GM12892 (cell line): ENCODE measurements around the gene LAMB1.

Experiments used
- POLR2A ChIP-seq: IDR thresholded peaks from 2 replicates; pipeline ENCODE4 v1.6.1; 2011; ENCODE audit warnings: low read depth, low read length, control low read depth
- POLR2AphosphoS5 ChIP-seq: IDR thresholded peaks from 2 replicates; pipeline ENCODE4 v1.6.1; 2011; ENCODE audit warnings: low read depth, low read length, control low read depth
- TAF1 ChIP-seq: IDR thresholded peaks from 2 replicates; pipeline ENCODE4 v1.6.1; 2011; ENCODE audit warnings: low read depth, mild to moderate bottlenecking, control low read depth, low read length, borderline replicate concordance

DNA sequence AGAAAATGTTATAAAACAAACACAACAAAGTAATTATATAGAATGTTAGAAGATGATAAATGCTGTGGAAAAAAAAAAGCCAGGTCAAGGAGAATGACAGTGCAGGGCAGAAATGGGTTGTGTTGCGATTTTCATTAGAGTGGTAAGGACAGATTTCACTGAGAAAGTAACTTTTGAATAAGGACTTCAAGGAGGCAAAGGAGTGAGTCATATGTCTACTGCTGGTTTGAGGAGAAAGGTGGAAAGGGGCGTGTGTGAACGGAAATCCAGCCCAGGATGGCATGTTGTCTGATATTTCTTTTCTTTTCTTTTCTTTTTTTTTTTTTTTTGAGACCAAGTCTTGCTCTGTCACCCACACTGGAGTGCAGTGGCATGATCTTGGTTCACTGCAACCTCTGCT lies 124.3 kb downstream of the LAMB1 start:
- TF ChIP-seq POLR2A (no peak), POLR2AphosphoS5 (no peak), TAF1 (no peak)
